ENCODE measurements around the gene CHCHD6. TPM values are rescaled to one million over a fixed set of nuclear protein-coding genes. Genes with fewer than 3 reads are reported as not detected.

CHCHD6 gene
- total RNA-seq, 1 experiment from 2014 or later: 40.9 TPM

DNA sequence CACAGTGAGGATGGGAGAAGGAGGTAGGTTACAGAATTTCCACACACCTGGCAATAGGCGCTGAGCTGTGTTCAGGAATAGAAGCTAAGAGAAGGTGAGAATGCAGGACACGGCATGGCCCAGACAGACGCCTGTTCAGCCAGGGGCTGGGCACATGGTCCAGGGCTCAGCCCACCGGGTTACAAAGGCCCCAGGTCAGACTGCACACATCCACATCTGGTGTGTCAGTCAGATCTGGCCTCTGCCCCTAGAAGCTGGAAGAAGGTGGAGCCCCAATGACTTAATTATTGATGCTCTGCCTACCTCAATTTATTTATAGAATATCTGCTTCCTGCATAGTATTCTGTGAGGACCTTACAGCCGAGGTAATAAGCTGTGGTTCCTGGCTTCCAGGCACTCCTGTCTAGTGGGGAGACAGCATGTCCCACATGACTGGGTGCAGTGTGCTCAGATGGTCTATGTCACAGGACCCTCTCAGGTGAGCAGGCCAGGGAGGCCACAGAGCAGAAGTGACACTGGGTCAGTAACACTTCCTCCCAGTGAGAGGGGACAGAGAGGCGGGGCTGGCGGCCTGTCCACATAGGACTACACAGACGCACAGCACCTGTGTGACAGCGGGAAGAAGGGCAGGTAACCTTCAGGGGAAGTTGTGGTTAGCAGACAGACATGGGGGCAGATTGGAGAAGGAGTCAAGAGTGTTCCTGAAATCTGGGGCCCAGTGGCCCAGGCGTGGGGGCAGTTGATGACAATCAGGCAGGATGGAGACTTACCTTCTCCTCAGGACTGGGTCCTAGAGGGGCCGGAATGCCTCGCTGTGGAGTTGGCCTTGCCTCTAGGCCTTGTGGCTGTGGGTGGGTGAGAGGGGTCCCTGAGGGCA lies 240.3 kb downstream of the CHCHD6 start:
- Mint-ChIP-seq H3K27ac (peak overlapping the region; percentile 27; the same call in 1 of the 2 replicates), H3K36me3 (no peaks in the 10 kb centered on the region), H3K4me3 (no peak overlapping the region), H3K9me3 (no peaks in the 10 kb centered on the region), H3K27me3 (ENCODE audit: low read depth) (no peaks in the 10 kb centered on the region), H3K4me1 (peaks cover 2% of the 10 kb centered on the region)
- ATAC-seq (no peak), DNase-seq (ENCODE audit: low spot score) (no peak)
- ChIA-PET POLR2A (no interaction called here), CTCF (interaction anchor here (0.9 to 2.0 kb wide), 10 partner anchors 11 to 207 kb away, joined by 3 to 9 read pairs (median 5); partner anchors contain the start of gene PLXNA1)
- TF ChIP-seq, protein P1, sequence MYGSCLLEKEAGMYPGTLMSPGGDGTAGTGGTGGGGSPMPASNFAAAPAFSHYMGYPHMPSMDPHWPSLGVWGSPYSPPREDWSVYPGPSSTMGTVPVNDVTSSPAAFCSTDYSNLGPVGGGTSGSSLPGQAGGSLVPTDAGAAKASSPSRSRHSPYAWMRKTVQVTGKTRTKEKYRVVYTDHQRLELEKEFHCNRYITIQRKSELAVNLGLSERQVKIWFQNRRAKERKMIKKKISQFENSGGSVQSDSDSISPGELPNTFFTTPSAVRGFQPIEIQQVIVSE (CRISPR knock-in tag; IDR thresholded peaks at IDR 0.05; ENCODE audit: borderline replicate concordance): no peak
- TF ChIP-seq GRHL2 (CRISPR knock-in tag; IDR thresholded peaks at IDR 0.05; ENCODE audit: insufficient replicate concordance, severe bottlenecking) (no peak), SMAD4 (CRISPR knock-in tag; IDR thresholded peaks at IDR 0.05) (no peak), FOXP1 (CRISPR knock-in tag; IDR thresholded peaks at IDR 0.05; ENCODE audit: borderline replicate concordance) (no peak), ZNF219 (CRISPR knock-in tag; IDR thresholded peaks at IDR 0.05; ENCODE audit: borderline replicate concordance) (no peak), ESRRA (CRISPR knock-in tag; IDR thresholded peaks at IDR 0.05; ENCODE audit: borderline replicate concordance) (no peak), JUN (CRISPR knock-in tag; IDR thresholded peaks at IDR 0.05) (no peak), PRRX2 (CRISPR knock-in tag; IDR thresholded peaks at IDR 0.05) (no peak), FOXJ3 (CRISPR knock-in tag; IDR thresholded peaks at IDR 0.05; ENCODE audit: borderline replicate concordance) (no peak), ZNF263 (CRISPR knock-in tag; IDR thresholded peaks at IDR 0.05; ENCODE audit: low read depth) (no peak), CREB1 (CRISPR knock-in tag; IDR thresholded peaks at IDR 0.05) (no peak), NR2C2 (CRISPR knock-in tag; IDR thresholded peaks at IDR 0.05) (no peak), NFATC4 (CRISPR knock-in tag; IDR thresholded peaks at IDR 0.05) (no peak), RORB (CRISPR knock-in tag; IDR thresholded peaks at IDR 0.05) (no peak)
- TF ChIP-seq, protein P2, sequence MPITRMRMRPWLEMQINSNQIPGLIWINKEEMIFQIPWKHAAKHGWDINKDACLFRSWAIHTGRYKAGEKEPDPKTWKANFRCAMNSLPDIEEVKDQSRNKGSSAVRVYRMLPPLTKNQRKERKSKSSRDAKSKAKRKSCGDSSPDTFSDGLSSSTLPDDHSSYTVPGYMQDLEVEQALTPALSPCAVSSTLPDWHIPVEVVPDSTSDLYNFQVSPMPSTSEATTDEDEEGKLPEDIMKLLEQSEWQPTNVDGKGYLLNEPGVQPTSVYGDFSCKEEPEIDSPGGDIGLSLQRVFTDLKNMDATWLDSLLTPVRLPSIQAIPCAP (CRISPR knock-in tag; IDR thresholded peaks at IDR 0.05): no peak
- TF ChIP-seq, protein P3, sequence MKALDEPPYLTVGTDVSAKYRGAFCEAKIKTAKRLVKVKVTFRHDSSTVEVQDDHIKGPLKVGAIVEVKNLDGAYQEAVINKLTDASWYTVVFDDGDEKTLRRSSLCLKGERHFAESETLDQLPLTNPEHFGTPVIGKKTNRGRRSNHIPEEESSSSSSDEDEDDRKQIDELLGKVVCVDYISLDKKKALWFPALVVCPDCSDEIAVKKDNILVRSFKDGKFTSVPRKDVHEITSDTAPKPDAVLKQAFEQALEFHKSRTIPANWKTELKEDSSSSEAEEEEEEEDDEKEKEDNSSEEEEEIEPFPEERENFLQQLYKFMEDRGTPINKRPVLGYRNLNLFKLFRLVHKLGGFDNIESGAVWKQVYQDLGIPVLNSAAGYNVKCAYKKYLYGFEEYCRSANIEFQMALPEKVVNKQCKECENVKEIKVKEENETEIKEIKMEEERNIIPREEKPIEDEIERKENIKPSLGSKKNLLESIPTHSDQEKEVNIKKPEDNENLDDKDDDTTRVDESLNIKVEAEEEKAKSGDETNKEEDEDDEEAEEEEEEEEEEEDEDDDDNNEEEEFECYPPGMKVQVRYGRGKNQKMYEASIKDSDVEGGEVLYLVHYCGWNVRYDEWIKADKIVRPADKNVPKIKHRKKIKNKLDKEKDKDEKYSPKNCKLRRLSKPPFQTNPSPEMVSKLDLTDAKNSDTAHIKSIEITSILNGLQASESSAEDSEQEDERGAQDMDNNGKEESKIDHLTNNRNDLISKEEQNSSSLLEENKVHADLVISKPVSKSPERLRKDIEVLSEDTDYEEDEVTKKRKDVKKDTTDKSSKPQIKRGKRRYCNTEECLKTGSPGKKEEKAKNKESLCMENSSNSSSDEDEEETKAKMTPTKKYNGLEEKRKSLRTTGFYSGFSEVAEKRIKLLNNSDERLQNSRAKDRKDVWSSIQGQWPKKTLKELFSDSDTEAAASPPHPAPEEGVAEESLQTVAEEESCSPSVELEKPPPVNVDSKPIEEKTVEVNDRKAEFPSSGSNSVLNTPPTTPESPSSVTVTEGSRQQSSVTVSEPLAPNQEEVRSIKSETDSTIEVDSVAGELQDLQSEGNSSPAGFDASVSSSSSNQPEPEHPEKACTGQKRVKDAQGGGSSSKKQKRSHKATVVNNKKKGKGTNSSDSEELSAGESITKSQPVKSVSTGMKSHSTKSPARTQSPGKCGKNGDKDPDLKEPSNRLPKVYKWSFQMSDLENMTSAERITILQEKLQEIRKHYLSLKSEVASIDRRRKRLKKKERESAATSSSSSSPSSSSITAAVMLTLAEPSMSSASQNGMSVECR (CRISPR knock-in tag; IDR thresholded peaks at IDR 0.05; ENCODE audit: borderline replicate concordance): no peak
- TF ChIP-seq, protein P4, sequence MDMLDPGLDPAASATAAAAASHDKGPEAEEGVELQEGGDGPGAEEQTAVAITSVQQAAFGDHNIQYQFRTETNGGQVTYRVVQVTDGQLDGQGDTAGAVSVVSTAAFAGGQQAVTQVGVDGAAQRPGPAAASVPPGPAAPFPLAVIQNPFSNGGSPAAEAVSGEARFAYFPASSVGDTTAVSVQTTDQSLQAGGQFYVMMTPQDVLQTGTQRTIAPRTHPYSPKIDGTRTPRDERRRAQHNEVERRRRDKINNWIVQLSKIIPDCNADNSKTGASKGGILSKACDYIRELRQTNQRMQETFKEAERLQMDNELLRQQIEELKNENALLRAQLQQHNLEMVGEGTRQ (CRISPR knock-in tag; IDR thresholded peaks at IDR 0.05): no peak
- TF ChIP-seq, protein P5, sequence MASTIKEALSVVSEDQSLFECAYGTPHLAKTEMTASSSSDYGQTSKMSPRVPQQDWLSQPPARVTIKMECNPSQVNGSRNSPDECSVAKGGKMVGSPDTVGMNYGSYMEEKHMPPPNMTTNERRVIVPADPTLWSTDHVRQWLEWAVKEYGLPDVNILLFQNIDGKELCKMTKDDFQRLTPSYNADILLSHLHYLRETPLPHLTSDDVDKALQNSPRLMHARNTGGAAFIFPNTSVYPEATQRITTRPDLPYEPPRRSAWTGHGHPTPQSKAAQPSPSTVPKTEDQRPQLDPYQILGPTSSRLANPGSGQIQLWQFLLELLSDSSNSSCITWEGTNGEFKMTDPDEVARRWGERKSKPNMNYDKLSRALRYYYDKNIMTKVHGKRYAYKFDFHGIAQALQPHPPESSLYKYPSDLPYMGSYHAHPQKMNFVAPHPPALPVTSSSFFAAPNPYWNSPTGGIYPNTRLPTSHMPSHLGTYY (CRISPR knock-in tag; IDR thresholded peaks at IDR 0.05): no peak

All from WTC11 (cell line).